ENCODE measurements around the gene MARS1.
"Not testable (repeated sequence)": the region's sequence is repeated elsewhere in the genome, so short reads cannot be mapped to it uniquely, and the experiment has no call there.

MARS1 gene

GRCh38 chr12:57495051-57495701 lies 7.3 kb downstream of the MARS1 start:
- DNase-seq, result not testable (repeated sequence)

- DNase-seq, result no peak
Observed at GRCh38 chr12:57496822-57497221, 9.0 kb downstream of the MARS1 start.

GRCh38 chr12:57497223-57498131 lies 9.6 kb downstream of the MARS1 start:
- DNase-seq, result no peak

DNA sequence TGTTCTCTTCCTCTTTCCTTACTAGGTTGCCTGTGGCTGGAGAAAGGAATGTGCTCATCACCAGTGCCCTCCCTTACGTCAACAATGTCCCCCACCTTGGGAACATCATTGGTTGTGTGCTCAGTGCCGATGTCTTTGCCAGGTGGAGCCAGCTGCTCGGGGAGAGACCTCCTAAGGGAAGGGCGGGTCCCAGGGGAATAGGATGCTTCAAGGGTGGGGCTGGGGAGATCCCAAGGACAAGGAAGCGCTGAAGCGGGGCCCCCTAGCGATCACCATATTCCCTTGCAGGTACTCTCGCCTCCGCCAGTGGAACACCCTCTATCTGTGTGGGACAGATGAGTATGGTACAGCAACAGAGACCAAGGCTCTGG lies 10.2 kb downstream of the MARS1 start:
- no peak for DNase-seq

DNA sequence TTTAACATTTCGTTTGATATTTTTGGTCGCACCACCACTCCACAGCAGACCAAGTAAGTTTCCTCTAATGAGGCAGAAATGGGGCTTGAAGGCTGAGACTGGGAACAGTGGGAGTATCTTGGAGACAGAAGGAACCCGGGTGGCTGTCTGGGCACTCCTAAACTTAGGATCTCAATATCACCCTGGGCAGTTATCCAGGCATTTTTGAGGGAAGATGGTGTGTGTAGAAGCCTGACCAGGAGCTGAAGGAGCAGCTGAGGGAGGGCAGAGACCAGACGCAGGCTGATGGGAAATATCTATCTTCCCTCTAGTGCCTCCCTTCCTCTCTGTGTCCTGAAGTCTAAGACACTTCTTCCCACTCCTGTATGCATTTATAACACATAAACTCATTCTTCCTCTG lies 10.7 kb downstream of the MARS1 start:
- no peak for DNase-seq

DNA sequence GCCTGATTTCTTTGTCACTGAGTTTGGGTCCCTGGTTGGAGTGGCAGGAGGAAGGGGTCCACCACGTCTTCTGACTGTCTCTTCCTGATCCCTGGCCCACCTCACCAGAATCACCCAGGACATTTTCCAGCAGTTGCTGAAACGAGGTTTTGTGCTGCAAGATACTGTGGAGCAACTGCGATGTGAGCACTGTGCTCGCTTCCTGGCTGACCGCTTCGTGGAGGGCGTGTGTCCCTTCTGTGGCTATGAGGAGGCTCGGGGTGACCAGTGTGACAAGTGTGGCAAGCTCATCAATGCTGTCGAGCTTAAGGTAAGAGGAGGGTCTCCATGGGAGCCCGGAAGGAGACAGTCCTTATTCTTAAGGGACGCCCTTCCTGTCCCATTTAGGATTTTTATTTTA lies 12.3 kb downstream of the MARS1 start:
- no peak for DNase-seq

GRCh38 chr12:57502311-57502969 lies 14.6 kb downstream of the MARS1 start:
- not testable (repeated sequence) for DNase-seq

- DNase-seq, result not testable (repeated sequence)
Observed at GRCh38 chr12:57506541-57506940, 18.7 kb downstream of the MARS1 start.

- not testable (repeated sequence) for DNase-seq
Observed at GRCh38 chr12:57507796-57508195, 19.9 kb downstream of the MARS1 start.

- no peak for DNase-seq
Observed at GRCh38 chr12:57511161-57511560, 23.3 kb downstream of the MARS1 start.

DNA sequence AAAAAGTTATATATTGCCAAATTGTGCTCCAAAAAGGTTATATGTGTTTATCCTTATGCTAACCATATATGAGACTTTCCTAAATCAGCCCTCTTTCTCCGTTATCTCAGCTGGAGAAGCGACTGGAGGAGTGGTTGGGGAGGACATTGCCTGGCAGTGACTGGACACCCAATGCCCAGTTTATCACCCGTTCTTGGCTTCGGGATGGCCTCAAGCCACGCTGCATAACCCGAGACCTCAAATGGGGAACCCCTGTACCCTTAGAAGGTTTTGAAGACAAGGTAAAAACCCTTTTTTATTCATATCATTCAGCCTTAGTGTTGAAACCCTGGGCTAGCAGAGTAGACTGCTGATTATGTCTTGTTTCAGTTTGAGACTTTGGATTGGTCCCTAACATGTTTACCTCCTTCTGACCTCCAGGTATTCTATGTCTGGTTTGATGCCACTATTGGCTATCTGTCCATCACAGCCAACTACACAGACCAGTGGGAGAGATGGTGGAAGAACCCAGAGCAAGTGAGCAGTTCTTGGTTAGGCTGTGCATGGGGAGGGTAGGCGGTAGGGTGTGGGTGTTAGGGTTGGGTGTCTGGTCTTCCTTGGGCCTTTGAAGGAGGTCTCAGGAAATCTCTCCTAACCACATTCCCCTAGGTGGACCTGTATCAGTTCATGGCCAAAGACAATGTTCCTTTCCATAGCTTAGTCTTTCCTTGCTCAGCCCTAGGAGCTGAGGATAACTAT lies 23.9 kb downstream of the MARS1 start:
- DNase-seq, result no peak

DNA sequence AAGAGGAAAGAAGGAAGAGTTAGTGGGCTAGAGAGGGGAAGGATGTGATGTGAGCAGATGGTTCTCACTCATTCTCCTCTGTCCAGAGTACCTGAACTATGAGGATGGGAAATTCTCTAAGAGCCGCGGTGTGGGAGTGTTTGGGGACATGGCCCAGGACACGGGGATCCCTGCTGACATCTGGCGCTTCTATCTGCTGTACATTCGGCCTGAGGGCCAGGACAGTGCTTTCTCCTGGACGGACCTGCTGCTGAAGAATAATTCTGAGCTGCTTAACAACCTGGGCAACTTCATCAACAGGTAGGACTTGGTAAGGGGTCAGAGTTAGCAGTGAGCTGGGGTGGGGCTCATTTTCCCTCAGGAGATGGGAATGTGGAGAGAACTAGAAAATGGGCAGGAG lies 24.8 kb downstream of the MARS1 start:
- DNase-seq, result no peak

GRCh38 chr12:57513266-57513665 lies 25.4 kb downstream of the MARS1 start:
- DNase-seq, result no peak

GRCh38 chr12:57513677-57514076 lies 25.8 kb downstream of the MARS1 start:
- not testable (repeated sequence) for DNase-seq

- not testable (repeated sequence) for DNase-seq
Observed at GRCh38 chr12:57514246-57514645, 26.4 kb downstream of the MARS1 start.

DNA sequence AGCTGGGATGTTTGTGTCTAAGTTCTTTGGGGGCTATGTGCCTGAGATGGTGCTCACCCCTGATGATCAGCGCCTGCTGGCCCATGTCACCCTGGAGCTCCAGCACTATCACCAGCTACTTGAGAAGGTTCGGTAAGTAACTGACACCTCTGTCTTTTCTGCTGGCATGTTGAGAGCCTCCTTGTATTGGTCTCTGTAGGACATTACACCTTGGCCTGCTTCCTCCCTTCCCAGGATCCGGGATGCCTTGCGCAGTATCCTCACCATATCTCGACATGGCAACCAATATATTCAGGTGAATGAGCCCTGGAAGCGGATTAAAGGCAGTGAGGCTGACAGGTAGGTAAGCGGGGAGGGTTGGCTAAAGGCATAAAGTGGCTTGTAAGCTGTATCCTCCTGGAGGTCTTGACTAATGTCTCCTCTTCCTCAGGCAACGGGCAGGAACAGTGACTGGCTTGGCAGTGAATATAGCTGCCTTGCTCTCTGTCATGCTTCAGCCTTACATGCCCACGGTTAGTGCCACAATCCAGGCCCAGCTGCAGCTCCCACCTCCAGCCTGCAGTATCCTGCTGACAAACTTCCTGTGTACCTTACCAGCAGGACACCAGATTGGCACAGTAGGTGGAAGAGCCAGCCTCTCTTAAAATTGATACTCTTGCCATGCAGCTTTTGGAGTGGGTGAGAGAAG lies 27.0 kb downstream of the MARS1 start:
- no peak for DNase-seq

DNA sequence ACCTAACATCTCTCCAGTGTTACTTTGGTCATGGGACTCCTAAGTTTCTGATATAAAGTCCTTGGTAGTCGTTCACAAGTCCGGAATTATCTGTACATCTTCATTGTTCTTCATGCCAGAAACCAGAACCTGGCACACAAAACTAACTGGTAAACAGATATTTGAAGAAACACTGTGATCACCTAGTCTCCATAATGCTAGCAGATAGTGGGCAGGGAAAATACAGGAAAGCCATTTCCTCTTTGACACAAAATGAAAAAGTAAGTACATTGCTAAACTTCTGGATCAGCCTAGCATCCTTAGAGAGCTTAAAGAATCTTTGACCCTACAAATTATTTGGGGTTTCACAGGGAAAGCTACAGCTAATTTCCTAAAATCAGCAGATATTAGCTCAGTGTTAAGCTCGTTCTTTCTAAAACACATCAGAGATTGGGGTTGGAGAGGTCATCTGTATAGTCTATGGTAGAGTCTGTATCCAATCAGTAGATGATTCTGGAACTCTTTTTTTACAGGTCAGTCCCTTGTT lies 27.6 kb downstream of the MARS1 start:
- DNase-seq, result no peak

DNA sequence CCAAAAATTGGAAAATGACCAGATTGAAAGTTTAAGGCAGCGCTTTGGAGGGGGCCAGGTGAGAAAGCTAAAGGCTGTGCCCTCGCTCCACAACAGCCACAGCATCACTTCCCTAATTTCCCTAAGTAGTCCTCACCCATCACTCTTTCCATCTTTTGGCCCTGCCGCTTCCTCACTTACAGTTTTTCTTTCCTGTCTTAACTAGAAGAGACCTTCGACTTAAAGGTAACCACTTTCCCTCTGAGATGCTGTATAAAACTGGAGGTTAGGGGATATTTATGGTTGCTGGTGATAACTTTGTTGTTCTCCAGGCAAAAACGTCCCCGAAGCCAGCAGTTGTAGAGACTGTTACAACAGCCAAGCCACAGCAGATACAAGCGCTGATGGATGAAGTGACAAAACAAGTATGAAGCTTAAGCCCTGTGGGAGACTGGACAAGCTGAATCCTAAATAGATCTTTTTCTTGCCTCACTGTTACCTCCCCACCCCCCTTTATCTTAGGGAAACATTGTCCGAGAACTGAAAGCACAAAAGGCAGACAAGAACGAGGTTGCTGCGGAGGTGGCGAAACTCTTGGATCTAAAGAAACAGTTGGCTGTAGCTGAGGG lies 28.2 kb downstream of the MARS1 start:
- DNase-seq, result no peak

DNA sequence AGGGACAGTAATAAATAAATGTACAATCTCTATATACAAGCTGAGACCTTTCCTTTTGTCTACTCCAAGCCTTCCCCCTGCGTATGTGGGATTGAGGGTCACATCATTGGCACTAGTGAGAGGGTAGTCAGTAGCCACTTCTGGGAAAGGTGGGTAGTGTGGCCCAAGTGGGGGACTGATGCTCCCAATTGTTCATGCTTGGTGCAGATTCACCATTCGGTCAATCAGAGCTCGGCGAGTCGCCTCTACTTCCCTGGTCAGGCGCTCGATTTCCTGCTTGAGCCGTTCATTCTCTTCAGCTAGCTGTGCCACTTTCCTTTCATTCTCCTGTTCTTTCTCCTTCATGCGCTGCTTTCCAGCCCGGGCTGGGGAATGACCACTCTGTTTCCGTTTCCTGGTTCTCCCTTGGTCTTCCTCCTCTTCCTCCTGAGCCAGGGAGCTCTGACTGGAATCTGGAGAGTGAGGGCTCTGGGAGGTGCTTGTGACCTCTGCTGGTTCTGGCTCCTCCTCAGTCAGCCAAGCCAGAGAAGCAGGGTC lies 28.8 kb downstream of the MARS1 start:
- DNase-seq, result no peak

GRCh38 chr12:57517187-57517586 lies 29.3 kb downstream of the MARS1 start:
- DNase-seq, result no peak

DNA sequence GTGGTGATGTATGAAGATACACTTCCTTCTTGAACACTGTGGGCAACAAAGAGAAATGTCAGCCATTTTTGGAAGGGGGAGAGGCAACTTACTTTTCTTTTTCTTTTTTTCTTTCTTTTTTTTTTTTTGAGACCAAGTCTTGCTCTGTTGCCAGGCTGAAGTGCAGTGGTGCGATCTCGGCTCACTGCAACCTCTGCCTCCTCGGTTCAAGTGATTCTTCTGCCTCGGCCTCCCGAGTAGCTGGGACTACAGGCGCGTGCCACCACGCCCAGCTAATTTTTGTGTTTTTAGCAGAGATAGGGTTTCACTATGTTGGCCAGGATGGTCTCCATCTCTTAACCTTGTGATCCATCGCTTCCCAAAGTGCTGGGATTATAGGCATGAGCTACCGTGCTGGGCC lies 29.9 kb downstream of the MARS1 start:
- DNase-seq, result not testable (repeated sequence)

All from C1 segment of cervical spinal cord (tissue), 14 donors.